Mesothelial cell of epicardium (in vitro differentiated cells): Measurements from ENCODE around the gene PTPRN2. TPM values are rescaled to one million over a fixed set of nuclear protein-coding genes. Genes with fewer than 3 reads are reported as not detected.

Experiments
- DNase-seq, 2 experiments: peaks; one replicate each; pipeline ENCODE4 v3.0.0; 2021; ENCODE audit warnings: low spot score in 2 of 2; ENCODE audit not compliant: unreplicated experiment in 2 of 2
- H3K27ac Mint-ChIP-seq: 2 replicates; pipeline ENCODE4 v1.8.0; 2021; ENCODE audit warnings: mixed read lengths
- H3K27me3 Mint-ChIP-seq: 2 replicates; pipeline ENCODE4 v1.8.0; 2021; ENCODE audit warnings: low read depth, mixed read lengths
- H3K36me3 Mint-ChIP-seq: 2 replicates; pipeline ENCODE4 v1.8.0; 2021; ENCODE audit warnings: mixed read lengths
- H3K4me1 Mint-ChIP-seq: 2 replicates; pipeline ENCODE4 v1.8.0; 2021; ENCODE audit warnings: mixed read lengths
- H3K4me3 Mint-ChIP-seq: 2 replicates; pipeline ENCODE4 v1.8.0; 2021; ENCODE audit warnings: mild to moderate bottlenecking, moderate library complexity, mixed read lengths
- H3K9me3 Mint-ChIP-seq: 2 replicates; pipeline ENCODE4 v1.8.0; 2021; ENCODE audit warnings: mixed read lengths
- CTCF ChIP-seq: fragments of 200-600 bp; sonication (generic); IDR thresholded peaks from one replicate; pipeline ENCODE4 v1.5.0; 2021; ENCODE audit warnings: antibody characterized with exemption; ENCODE audit not compliant: unreplicated experiment
- total RNA-seq: library from RNA; stranded (reverse); gene quantifications from 3 replicates; pipeline ENCODE4 v1.2.1, GENCODE V29; 2021

PTPRN2 gene
- total RNA-seq, 1 donor from 2014 or later: 2.2 TPM

GRCh38 chr7:158066085-158066484 lies 521.5 kb downstream of the PTPRN2 start:
- H3K27ac Mint-ChIP-seq: no peak overlapping the region
- H3K36me3 Mint-ChIP-seq: no peaks in the 10 kb centered on the region
- no peaks in the 10 kb centered on the region for H3K4me1 Mint-ChIP-seq
- DNase-seq: no peak
- peaks cover 17% of the 10 kb centered on the region for H3K9me3 Mint-ChIP-seq
- no peak overlapping the region for H3K4me3 Mint-ChIP-seq
- no peaks in the 10 kb centered on the region for H3K27me3 Mint-ChIP-seq
- TF ChIP-seq CTCF: no peak

- Mint-ChIP-seq H3K27ac (no peak overlapping the region), H3K4me3 (no peak overlapping the region), H3K27me3 (no peaks in the 10 kb centered on the region), H3K36me3 (no peaks in the 10 kb centered on the region), H3K9me3 (peaks cover 20% of the 10 kb centered on the region), H3K4me1 (no peaks in the 10 kb centered on the region)
- TF ChIP-seq CTCF: no peak
- DNase-seq: no peak
Measured at GRCh38 chr7:158065340-158065739, 522.3 kb downstream of the PTPRN2 start.

- H3K27me3 Mint-ChIP-seq: no peaks in the 10 kb centered on the region
- no peaks in the 10 kb centered on the region for H3K4me1 Mint-ChIP-seq
- H3K27ac Mint-ChIP-seq: no peak overlapping the region
- H3K4me3 Mint-ChIP-seq: no peak overlapping the region
- no peak for TF ChIP-seq CTCF
- DNase-seq: no peak
- peaks cover 15% of the 10 kb centered on the region for H3K9me3 Mint-ChIP-seq
- H3K36me3 Mint-ChIP-seq: no peaks in the 10 kb centered on the region
Measured at GRCh38 chr7:158064631-158065030, 523.0 kb downstream of the PTPRN2 start.

- Mint-ChIP-seq H3K27ac (no peak overlapping the region), H3K27me3 (no peaks in the 10 kb centered on the region), H3K36me3 (no peaks in the 10 kb centered on the region), H3K4me1 (no peaks in the 10 kb centered on the region), H3K9me3 (peaks cover 11% of the 10 kb centered on the region), H3K4me3 (no peak overlapping the region)
- DNase-seq: no peak
- no peak for TF ChIP-seq CTCF
Measured at GRCh38 chr7:158063850-158064610, 523.6 kb downstream of the PTPRN2 start.

GRCh38 chr7:158062661-158063060 lies 525.0 kb downstream of the PTPRN2 start:
- no peak for TF ChIP-seq CTCF
- Mint-ChIP-seq H3K27me3 (no peaks in the 10 kb centered on the region), H3K27ac (no peak overlapping the region), H3K9me3 (peaks cover 11% of the 10 kb centered on the region), H3K4me3 (no peak overlapping the region), H3K4me1 (no peaks in the 10 kb centered on the region), H3K36me3 (no peaks in the 10 kb centered on the region)
- DNase-seq: no peak
